ENCODE data around the gene AASDHPPT.

Gene AASDHPPT

GRCh38 chr11:106086135-106086534 is 8.7 kb downstream of the AASDHPPT start:
- DNase-seq (ENCODE audit: low read depth), result no peak

GRCh38 chr11:106086850-106087249 is 9.4 kb downstream of the AASDHPPT start:
- no peak for DNase-seq (ENCODE audit: low read depth)

DNA sequence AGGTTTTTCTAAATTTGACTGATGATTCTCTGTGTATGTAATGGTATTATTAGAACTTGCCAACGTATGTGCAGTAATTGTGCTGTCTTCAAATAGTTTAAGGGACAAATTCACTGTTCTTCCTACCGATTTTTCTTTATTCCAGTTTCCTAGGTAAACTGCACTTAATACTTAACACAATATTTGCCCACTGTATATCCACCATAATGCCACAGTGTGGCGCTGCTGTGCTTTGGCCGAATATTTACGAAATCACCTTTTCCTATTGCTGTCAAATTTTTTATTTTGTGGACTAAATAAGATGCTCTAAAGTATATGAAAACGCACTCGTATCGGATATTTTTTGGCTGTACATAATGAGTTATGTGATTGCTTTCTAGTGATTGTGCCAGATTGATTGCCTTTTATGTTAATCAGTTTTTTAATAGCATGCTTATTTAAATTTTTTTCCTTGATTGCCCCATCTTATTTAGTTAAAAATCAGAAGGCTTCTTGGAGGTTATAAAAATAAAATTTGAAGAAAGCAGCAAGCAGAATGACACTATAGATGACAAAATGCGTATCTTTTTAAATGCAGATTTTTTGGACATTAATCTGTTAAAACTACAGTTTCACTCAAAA is 10.5 kb downstream of the AASDHPPT start:
- peak; percentile 15 for DNase-seq (ENCODE audit: low read depth)

- no peak for DNase-seq (ENCODE audit: low read depth)
These were observed 11.4 kb downstream of the AASDHPPT start for GRCh38 chr11:106088896-106089295.

GRCh38 chr11:106091480-106092123 is 14.1 kb downstream of the AASDHPPT start:
- no peak for DNase-seq (ENCODE audit: low read depth)

DNA sequence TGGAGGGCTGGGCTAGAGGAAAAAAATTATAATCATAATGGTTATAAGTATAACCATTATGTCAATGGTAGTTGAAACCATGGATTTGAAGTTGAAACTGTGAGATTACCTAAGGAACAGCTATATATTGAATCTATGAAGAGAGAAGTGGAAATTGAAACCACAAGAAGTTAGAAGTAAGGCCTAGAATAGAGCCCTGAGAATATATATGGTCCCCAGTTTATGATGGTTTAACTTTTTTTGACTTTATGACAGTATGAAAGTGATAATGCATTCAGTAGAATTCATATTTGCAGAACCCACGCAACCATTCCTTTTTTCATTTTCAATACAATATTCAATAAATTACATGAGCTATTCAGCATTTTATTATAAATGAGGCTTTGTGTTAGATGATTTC is 15.0 kb downstream of the AASDHPPT start:
- no peak for DNase-seq (ENCODE audit: low read depth)

GRCh38 chr11:106098893-106099553 is 21.6 kb downstream of the AASDHPPT start:
- no peak for DNase-seq (ENCODE audit: low read depth)

GRCh38 chr11:106101370-106101769 is 23.9 kb downstream of the AASDHPPT start:
- no peak for DNase-seq (ENCODE audit: low read depth)

DNA sequence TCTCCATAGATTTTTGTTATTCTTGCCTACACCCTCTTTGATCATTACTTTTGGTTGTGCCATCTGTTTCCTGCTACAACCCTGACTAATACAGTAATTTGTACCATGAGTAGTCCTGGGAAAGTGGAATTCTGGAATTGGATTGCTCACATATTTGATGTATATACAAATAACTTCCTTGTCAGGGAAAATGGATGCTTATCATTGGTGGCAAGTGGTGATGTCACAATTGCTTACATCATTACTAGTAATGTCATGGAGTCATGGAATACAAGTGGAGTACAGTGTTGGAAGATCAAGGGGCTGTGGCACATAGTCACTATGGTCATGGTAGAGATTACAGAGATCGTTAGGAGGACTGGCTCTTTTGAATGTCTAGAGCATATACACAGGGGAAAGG is 24.4 kb downstream of the AASDHPPT start:
- no peak for DNase-seq (ENCODE audit: low read depth)

DNA sequence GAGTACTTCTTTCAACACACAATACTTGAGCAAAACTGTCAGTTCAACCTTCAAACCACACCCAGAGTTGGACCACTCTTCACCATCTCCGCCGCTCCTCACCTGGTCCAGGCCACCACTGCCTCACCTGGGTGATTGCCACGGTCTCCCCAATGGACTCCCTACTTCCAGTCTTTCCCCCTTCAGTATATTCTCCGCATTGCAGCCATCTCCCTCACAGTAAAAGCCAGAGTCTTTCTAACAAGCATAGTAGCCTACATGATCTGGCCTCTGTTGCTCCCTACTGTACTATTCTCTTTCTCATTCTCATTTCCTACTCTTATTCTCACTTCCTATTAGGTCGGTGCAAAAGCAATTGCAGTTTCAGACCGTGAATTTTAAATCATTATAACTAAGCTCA is 28.5 kb downstream of the AASDHPPT start:
- DNase-seq (ENCODE audit: low read depth), result no peak

GRCh38 chr11:106121570-106122320 is 44.3 kb downstream of the AASDHPPT start:
- DNase-seq (ENCODE audit: low read depth), result no peak

DNA sequence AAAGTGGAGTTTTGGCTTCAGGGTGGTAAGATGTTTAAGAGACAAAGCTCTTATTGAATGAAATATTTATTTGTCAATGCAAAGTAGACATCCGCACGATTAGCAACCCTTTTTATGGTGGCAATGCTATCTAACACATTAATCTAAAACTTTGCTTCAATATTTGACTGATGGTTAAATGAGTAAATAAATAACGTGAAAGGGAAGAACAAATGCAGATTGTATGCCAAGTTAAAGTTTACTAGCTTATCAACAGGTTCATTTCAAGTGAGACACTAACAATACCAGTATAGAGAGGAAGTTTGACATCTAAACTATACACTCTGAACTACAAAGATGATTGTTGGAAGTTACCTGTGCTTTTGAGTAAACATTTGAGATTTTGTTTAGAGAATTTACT is 50.1 kb downstream of the AASDHPPT start:
- no peak for DNase-seq (ENCODE audit: low read depth)

DNA sequence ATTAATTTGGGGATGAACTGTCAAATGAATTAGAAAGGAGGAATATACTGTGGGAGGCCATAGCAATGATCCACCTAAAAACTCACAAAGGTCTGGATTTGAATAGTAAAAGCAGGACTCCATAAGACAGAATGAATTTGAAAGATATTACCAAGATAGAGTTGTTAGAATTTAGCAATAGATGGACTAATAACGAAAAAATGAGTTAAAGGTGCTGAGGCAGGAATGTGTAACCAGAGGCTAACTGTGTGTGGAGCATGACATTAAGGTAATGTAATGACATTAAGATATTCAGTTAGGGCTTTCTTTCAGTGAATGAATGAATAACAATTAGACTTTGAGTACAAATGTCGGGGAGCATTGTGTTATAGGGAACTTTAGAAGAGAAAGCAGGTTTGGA is 51.3 kb downstream of the AASDHPPT start:
- no peak for DNase-seq (ENCODE audit: low read depth)

- DNase-seq (ENCODE audit: low read depth), result no peak
These were observed 54.5 kb downstream of the AASDHPPT start for GRCh38 chr11:106131998-106132397.

GRCh38 chr11:106132582-106133354 is 55.3 kb downstream of the AASDHPPT start:
- DNase-seq (ENCODE audit: low read depth), result no peak

DNA sequence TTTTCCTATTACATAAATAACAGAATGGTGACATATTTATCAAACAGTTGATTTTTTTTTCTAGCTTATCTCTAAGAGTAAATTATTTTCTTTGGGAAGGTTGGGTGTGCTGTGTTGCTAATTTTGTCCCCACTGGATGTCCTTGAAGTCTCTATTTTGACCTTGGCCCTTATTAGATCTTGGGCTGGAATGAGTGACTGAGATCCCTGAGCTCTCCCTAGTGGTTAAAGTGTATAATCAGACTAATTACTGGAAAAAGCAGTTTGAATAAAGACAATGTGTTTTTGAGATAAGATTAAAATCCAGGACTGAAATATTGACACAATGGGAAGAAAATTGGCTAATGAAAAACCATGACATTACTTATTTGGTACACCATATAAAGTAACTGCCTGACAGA is 56.1 kb downstream of the AASDHPPT start:
- no peak for DNase-seq (ENCODE audit: low read depth)

- no peak for DNase-seq (ENCODE audit: low read depth)
These were observed 59.6 kb downstream of the AASDHPPT start for GRCh38 chr11:106137061-106137460.

GRCh38 chr11:106137758-106138157 is 60.3 kb downstream of the AASDHPPT start:
- DNase-seq (ENCODE audit: low read depth), result no peak
